ENCODE results near the gene TRMT1.
"Not testable (repeated sequence)": the region's sequence is repeated elsewhere in the genome, so short reads cannot be mapped to it uniquely, and the experiment has no call there.

TRMT1 gene

GRCh38 chr19:13150187-13150930 lies 33.8 kb upstream of the TRMT1 start, which contains the start of the genes IER2 and STX10:
Gene IER2 (plus strand): TSS chr19:13150411. CDS start chr19:13153187, 2,776 bp downstream.
Gene STX10 (minus strand): TSS chr19:13150375. CDS start chr19:13150173, 202 bp downstream.
- Histone ChIP-seq H3K4me3 (ENCODE audit: low read depth, low read length) (peak within 1 kb of the TSS; percentile 95), H3K36me3 (ENCODE audit: insufficient read depth, low read length) (peaks cover 9% of the 10 kb centered on the region; the same call in 1 of the 2 replicates), H3K4me1 (ENCODE audit: control insufficient read depth, insufficient read depth, low read length, unreplicated experiment) (peaks cover 4% of the 10 kb centered on the region), H3K27me3 (ENCODE audit: insufficient read depth, low read length) (no peaks in the 10 kb centered on the region), H3K27ac (ENCODE audit: low read depth, low read length) (peak within 1 kb of the TSS; percentile 89), H3K79me2 (ENCODE audit: control insufficient read depth, insufficient read depth, low read length, unreplicated experiment) (peaks cover 36% of the 10 kb centered on the region), H2AFZ (ENCODE audit: low read length, unreplicated experiment) (peak within 1 kb of the TSS; percentile 53)

- Histone ChIP-seq H3K79me2 (ENCODE audit: control insufficient read depth, insufficient read depth, low read length, unreplicated experiment) (peaks cover 35% of the 10 kb centered on the region), H2AFZ (ENCODE audit: low read length, unreplicated experiment) (peak overlapping the region; percentile 53), H3K4me1 (ENCODE audit: control insufficient read depth, insufficient read depth, low read length, unreplicated experiment) (no peaks in the 10 kb centered on the region), H3K4me3 (ENCODE audit: low read depth, low read length) (peak overlapping the region; percentile 95), H3K27ac (ENCODE audit: low read depth, low read length) (no peak overlapping the region), H3K36me3 (ENCODE audit: insufficient read depth, low read length) (peaks cover 9% of the 10 kb centered on the region; the same call in 1 of the 2 replicates), H3K27me3 (ENCODE audit: insufficient read depth, low read length) (no peaks in the 10 kb centered on the region)
Measured at GRCh38 chr19:13149628-13150186, 33.2 kb upstream of the TRMT1 start.

- H3K4me3 ChIP-seq (ENCODE audit: low read depth, low read length), result peak overlapping the region; percentile 95
- H3K27ac ChIP-seq (ENCODE audit: low read depth, low read length); H3K4me1 ChIP-seq (ENCODE audit: control insufficient read depth, insufficient read depth, low read length, unreplicated experiment); H2AFZ ChIP-seq (ENCODE audit: low read length, unreplicated experiment); H3K36me3 ChIP-seq (ENCODE audit: insufficient read depth, low read length); H3K27me3 ChIP-seq (ENCODE audit: insufficient read depth, low read length): not testable (repeated sequence)
- H3K79me2 ChIP-seq (ENCODE audit: control insufficient read depth, insufficient read depth, low read length, unreplicated experiment), result peaks cover 30% of the 10 kb centered on the region
Measured at GRCh38 chr19:13149173-13149627, 32.7 kb upstream of the TRMT1 start.

DNA sequence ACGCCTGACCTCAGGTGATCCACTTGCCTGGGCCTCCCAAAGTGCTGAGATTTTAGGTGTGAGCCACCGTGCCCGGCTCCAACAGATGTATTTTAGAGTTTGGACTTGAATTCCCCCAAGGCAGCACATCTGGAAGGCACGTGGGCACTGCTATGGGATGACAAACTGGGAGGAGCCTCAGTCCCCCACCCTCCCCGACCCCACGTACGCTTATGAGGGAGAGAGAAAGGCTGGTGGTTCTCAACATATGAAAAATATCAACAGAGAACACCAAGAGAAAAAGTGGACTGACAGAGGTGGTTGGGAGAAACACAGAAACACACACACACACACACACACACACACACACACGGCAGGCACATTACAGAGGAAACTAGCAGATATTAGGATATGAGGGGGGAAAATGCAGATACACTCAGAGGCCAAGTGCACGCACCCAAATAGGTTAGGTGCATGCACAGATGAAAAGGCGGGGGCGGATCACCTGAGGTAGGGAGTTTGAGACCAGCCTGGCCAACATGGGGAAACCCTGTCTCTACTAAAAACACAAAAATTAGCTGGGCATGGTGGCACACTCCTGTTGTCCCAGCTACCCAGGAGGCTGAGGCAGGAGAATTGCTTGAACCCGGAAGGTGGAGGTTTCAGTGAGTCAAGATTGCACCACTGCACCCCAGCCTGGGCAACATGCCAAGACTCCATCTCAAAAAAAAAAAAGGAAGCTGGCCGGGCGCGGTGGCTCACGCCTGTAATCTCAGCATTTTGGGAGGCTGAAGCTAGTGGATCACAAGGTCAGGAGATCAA lies 30.4 kb upstream of the TRMT1 start:
- Histone ChIP-seq H2AFZ (ENCODE audit: low read length, unreplicated experiment) (no peak overlapping the region), H3K27ac (ENCODE audit: low read depth, low read length) (no peak overlapping the region), H3K27me3 (ENCODE audit: insufficient read depth, low read length) (no peaks in the 10 kb centered on the region), H3K36me3 (ENCODE audit: insufficient read depth, low read length) (no peaks in the 10 kb centered on the region), H3K79me2 (ENCODE audit: control insufficient read depth, insufficient read depth, low read length, unreplicated experiment) (peaks cover 17% of the 10 kb centered on the region), H3K4me3 (ENCODE audit: low read depth, low read length) (no peak overlapping the region), H3K4me1 (ENCODE audit: control insufficient read depth, insufficient read depth, low read length, unreplicated experiment) (peaks cover 8% of the 10 kb centered on the region)

- H3K79me2 ChIP-seq (ENCODE audit: control insufficient read depth, insufficient read depth, low read length, unreplicated experiment), result peaks cover 4% of the 10 kb centered on the region
- H3K4me3 ChIP-seq (ENCODE audit: low read depth, low read length), result no peak overlapping the region
- no peaks in the 10 kb centered on the region for H3K36me3 ChIP-seq (ENCODE audit: insufficient read depth, low read length)
- no peak overlapping the region for H3K27ac ChIP-seq (ENCODE audit: low read depth, low read length)
- no peaks in the 10 kb centered on the region for H3K27me3 ChIP-seq (ENCODE audit: insufficient read depth, low read length)
- H2AFZ ChIP-seq (ENCODE audit: low read length, unreplicated experiment), result no peak overlapping the region
- H3K4me1 ChIP-seq (ENCODE audit: control insufficient read depth, insufficient read depth, low read length, unreplicated experiment), result peaks cover 9% of the 10 kb centered on the region
Measured at GRCh38 chr19:13139633-13140311, 23.2 kb upstream of the TRMT1 start.

DNA sequence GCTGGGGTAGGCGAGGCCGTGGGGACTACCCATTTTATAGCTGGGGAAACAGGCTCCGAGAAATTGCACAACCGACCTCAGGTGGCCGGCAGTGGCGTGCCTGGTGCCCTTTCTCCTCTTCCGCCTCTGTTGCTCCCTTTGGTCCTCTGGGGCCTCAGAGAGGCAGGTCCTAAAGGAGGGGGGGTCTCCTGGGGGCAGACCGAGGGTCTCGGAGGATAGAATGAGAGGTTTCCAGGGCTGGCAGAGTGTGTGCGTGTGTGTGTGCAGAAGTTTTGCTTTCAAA lies 22.3 kb upstream of the TRMT1 start:
- Histone ChIP-seq H3K4me1 (ENCODE audit: control insufficient read depth, insufficient read depth, low read length, unreplicated experiment) (peaks cover 17% of the 10 kb centered on the region), H3K79me2 (ENCODE audit: control insufficient read depth, insufficient read depth, low read length, unreplicated experiment) (peaks cover 12% of the 10 kb centered on the region), H2AFZ (ENCODE audit: low read length, unreplicated experiment) (no peak overlapping the region), H3K27me3 (ENCODE audit: insufficient read depth, low read length) (no peaks in the 10 kb centered on the region), H3K4me3 (ENCODE audit: low read depth, low read length) (no peak overlapping the region), H3K27ac (ENCODE audit: low read depth, low read length) (no peak overlapping the region), H3K36me3 (ENCODE audit: insufficient read depth, low read length) (no peaks in the 10 kb centered on the region)

- peaks cover 13% of the 10 kb centered on the region for H3K4me1 ChIP-seq (ENCODE audit: control insufficient read depth, insufficient read depth, low read length, unreplicated experiment)
- H2AFZ ChIP-seq (ENCODE audit: low read length, unreplicated experiment), result no peak overlapping the region
- peaks cover 17% of the 10 kb centered on the region for H3K79me2 ChIP-seq (ENCODE audit: control insufficient read depth, insufficient read depth, low read length, unreplicated experiment)
- no peak overlapping the region for H3K27ac ChIP-seq (ENCODE audit: low read depth, low read length)
- no peaks in the 10 kb centered on the region for H3K36me3 ChIP-seq (ENCODE audit: insufficient read depth, low read length)
- no peaks in the 10 kb centered on the region for H3K27me3 ChIP-seq (ENCODE audit: insufficient read depth, low read length)
- H3K4me3 ChIP-seq (ENCODE audit: low read depth, low read length), result no peak overlapping the region
Measured at GRCh38 chr19:13138171-13138915, 21.8 kb upstream of the TRMT1 start.

- no peak overlapping the region for H2AFZ ChIP-seq (ENCODE audit: low read length, unreplicated experiment)
- H3K4me1 ChIP-seq (ENCODE audit: control insufficient read depth, insufficient read depth, low read length, unreplicated experiment), result peaks cover 17% of the 10 kb centered on the region
- no peak overlapping the region for H3K4me3 ChIP-seq (ENCODE audit: low read depth, low read length)
- peaks cover 27% of the 10 kb centered on the region for H3K79me2 ChIP-seq (ENCODE audit: control insufficient read depth, insufficient read depth, low read length, unreplicated experiment)
- no peak overlapping the region for H3K27ac ChIP-seq (ENCODE audit: low read depth, low read length)
- H3K27me3 ChIP-seq (ENCODE audit: insufficient read depth, low read length), result no peaks in the 10 kb centered on the region
- no peaks in the 10 kb centered on the region for H3K36me3 ChIP-seq (ENCODE audit: insufficient read depth, low read length)
Measured at GRCh38 chr19:13137290-13137794, 20.8 kb upstream of the TRMT1 start.

- Histone ChIP-seq H2AFZ (ENCODE audit: low read length, unreplicated experiment) (no peak overlapping the region), H3K36me3 (ENCODE audit: insufficient read depth, low read length) (no peaks in the 10 kb centered on the region), H3K4me1 (ENCODE audit: control insufficient read depth, insufficient read depth, low read length, unreplicated experiment) (peaks cover 27% of the 10 kb centered on the region), H3K27ac (ENCODE audit: low read depth, low read length) (no peak overlapping the region), H3K79me2 (ENCODE audit: control insufficient read depth, insufficient read depth, low read length, unreplicated experiment) (peaks cover 38% of the 10 kb centered on the region), H3K27me3 (ENCODE audit: insufficient read depth, low read length) (no peaks in the 10 kb centered on the region), H3K4me3 (ENCODE audit: low read depth, low read length) (no peak overlapping the region)
Measured at GRCh38 chr19:13135068-13136062, 18.8 kb upstream of the TRMT1 start.

Measured in ACC112 (cell line).